Fibroblast of lung (primary cell): Measurements from ENCODE around the gene OPRM1.

Source experiments
- CTCF ChIP-seq, 2 donors: IDR thresholded peaks in 1 of 2; conservative IDR thresholded peaks in 1 of 2; 1 replicate in 1 of 2; 2 replicates in 1 of 2; pipeline ENCODE4 v1.5.1; 2011 to 2012; ENCODE audit warnings: low read length in 2 of 2, control low read depth in 1 of 2, inconsistent platforms in 1 of 2, low read depth in 1 of 2, mild to moderate bottlenecking in 1 of 2
- EZH2 ChIP-seq: IDR thresholded peaks from 2 replicates; pipeline ENCODE4 v1.5.1; 2012; ENCODE audit warnings: low read length, control low read depth, mild to moderate bottlenecking; ENCODE audit errors: missing control alignments

- no peak for TF ChIP-seq CTCF (conservative IDR thresholded peaks at IDR 0.05 in 1 of 2, IDR thresholded peaks at IDR 0.05 in 1 of 2; ENCODE audit: low read depth in 1 of 2, low read length in 2 of 2)
- no peak for TF ChIP-seq EZH2
Measured at GRCh38 chr6:154139892-154140291, 100.9 kb downstream of the OPRM1 start.
